HG03060 (cell line): Measurements from ENCODE around the gene SYNGR1.

ENCODE experiments used
- ATAC-seq: cut with Tn5 transposase; IDR thresholded peaks from one replicate; pipeline ENCODE4 v1.9.1; 2021; ENCODE audit warnings: low read depth, moderate number of reproducible peaks; ENCODE audit not compliant: unreplicated experiment

SYNGR1 gene

DNA sequence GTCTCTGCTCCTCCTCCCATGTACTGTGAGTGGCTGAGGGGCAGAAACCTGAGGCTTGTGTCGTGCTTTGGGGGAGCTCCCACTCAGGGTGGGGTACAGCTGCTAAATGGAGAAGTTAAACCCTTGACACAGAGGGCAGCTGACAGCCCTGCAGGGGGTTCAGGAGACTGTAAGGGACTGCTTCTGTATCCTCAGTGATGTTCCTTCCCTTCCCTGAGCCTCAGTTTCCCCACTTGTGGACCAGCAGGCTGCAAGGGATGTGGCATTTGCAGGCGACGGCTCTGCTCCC, 15.6 kb downstream of the SYNGR1 start:
- no peak for ATAC-seq

DNA sequence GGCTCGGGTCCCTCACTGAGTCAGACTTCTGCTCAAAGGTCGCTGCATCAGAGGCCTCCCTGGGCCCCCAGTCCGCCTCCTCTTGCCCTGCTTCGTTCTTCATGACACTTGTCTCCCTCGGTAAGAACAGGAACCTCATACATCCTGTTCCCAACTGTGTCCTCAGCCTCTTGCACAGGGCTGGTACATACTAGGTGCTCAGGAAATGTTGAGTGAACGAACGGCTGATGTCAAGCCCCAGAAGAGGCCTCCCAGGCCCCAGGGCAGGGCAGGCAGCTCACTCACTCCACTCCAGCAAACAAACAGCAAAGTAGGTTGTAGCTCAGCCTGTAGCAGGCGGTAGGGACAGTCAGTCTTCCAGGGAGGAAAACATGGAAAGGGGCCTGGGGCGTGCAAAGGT, 17.2 kb downstream of the SYNGR1 start:
- ATAC-seq, result no peak

DNA sequence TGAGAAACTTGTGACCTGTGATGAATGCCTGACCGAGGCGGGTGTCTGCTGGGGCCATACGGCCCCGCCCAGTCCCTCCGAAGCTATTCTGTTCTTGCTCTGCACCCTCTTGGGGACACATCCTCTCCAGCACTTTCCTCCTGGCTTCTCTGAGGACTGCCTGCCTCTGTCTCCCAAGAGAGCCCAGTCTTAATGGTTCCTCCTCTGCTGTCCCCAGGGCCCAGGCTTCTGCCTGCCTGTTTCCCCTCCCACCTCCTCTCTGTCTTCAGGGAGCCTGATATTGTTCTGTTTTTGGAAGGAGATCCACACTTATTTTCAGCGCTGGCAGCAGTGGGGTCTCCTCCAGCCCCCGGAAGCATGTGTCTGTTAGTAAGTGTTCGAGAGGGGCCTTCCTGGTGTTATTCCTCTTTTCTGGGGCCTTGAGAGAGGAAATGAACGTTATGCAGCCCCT, 18.7 kb downstream of the SYNGR1 start:
- ATAC-seq, result no peak

DNA sequence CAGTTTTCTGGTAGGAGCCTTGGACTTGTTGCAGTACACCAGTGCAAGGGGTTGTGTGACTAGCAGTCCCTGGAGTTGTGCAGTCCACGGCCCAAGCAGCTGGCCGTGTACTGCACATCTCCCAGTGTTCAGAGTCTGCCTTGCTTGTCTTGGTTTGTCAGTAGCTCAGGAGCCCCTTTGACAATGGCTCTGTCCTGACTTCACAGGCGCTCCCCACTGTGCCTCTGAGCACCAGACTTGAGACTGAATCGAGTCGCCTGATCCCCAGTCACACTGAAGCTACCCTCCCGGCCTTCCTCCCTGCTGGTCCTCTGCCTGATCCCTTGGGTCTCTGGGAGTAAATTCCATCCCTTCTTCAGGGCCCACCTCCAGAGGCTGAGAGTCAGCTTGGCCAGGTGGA, 19.4 kb downstream of the SYNGR1 start:
- ATAC-seq, result no peak

DNA sequence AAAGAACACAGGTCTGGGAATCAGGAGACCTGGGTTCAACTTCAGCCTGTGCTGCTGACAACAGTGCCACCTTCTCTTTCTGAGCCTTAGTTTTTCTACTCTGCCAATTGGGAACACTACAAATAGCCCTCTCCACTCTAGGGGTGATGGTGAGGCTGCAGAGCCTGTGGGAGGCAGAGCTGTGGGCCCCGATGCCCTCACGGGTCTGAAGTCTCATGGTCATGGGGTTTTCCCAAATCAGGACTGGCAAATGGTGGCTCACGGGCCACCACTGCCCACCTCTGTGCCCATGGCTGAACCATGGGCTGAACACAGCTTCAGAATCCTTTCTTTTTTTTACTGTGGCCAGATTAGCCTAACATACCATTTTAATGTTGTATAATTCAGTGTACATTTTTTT, 19.8 kb downstream of the SYNGR1 start:
- no peak for ATAC-seq

DNA sequence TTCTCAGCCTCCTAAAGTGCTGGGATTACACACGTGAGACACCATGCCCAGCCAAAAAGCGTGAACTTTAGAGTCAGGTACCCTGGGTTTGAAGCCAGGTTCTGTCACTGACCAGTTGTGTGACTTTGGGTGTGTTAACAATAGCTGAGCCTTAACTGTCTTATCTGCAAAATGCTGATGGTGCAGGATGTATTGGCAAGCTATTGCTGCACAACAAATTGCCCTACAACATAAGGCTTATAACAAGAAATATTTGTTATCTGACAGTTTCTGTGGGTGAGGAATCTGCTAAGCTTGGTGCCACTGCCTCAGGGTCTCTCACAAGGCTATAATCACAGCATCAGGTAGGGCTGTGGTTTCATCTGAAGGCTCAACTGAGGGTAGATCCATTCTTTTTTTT, 21.9 kb downstream of the SYNGR1 start:
- no peak for ATAC-seq

DNA sequence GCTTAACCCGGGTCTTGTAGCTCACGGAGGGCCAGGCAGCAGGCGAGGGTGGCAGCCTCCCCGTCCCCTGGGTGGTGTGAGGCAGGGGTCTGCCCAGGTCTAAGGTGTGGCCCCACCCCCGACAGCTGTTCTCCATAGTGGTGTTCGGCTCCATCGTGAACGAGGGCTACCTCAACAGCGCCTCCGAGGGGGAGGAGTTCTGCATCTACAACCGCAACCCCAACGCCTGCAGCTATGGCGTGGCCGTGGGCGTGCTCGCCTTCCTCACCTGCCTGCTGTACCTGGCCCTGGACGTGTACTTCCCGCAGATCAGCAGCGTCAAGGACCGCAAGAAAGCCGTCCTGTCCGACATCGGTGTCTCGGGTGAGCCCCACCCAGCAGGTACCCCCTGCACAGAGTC, 24.4 kb downstream of the SYNGR1 start:
- ATAC-seq, result no peak

DNA sequence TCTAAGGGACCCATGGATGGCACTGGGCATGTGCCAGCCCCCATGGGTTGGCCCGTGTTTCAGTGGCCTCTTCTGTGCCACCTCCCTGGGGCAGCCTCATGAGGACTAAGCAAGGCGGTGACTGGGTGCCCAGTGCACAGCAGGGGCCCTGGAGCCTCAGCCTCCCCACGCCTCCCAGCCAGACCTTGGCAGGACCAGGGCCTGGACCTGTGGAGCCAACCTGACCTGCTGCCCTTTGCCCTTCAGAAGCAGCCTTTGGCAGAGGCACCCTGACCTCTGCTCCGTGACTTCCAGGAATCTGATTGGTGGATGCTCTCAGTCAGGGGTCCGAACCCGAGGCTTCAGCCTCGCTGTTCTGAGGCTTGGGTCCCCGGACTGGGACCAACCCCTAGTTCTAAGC, 25.0 kb downstream of the SYNGR1 start:
- no peak for ATAC-seq

DNA sequence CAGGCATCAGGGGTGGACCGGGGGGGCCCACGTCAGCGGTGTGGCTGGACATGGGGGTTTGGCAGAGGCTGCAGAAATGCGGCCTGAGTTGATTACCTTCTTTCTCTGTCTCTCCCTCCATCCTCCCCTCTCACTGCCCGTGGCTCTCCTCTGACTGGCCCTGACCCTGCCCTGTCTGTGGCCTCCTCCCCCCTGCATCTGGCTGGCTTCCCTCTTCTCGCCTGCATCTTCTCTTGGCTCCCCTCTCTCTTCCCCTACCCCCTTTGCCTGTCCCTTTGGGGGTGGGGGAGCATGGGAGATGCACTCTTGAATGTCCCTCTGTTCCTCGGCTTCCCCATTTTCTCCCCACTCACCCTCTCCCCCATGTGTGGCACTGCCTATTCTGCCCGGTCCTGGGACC, 25.9 kb downstream of the SYNGR1 start:
- no peak for ATAC-seq

DNA sequence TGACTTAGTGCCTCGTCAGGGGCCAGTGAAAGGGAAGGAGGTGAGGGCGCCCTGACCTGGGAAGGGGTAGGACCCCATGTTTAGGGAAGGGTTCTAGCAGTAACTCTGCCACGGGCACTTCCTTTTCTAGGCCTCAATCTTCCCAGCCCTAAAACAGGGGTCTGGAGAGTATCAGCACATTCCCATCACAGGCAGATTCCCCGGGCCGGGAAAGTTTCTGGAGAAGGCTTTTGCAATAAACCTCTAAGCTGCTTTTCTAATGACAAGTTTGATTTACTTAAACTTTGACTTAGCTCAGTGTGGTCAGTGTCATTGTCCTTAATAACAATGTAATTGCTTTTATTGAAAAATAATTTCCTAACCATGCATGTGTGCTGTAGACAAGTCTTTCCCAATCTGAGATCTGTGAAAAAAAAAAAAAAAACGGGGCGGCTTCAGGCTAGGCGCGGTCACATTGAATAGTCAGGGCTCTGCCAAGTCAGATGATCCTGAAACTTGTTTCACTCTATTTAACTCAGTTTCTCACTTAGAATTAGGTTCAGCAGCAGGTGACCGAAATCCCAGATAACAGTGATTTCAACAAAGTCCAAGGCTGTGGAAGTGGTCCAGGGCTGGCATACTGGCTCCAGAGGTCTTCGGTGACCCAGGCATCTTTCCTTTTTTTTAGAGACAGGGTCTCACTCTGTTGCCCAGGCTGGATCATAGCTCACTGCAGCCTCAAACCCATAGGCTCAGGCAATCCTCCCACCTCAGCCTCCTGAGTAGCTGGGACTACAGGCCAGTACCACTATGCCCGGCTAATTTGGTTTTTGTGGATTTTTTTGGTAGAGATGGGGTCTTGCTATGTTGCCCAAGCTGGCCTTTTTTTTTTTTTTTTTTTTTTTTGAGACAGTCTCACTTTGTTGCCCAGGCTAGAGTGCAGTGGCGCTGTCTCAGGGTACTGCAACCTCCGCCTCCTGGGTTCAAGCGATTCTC, 30.3 kb downstream of the SYNGR1 start:
- ATAC-seq, result no peak

DNA sequence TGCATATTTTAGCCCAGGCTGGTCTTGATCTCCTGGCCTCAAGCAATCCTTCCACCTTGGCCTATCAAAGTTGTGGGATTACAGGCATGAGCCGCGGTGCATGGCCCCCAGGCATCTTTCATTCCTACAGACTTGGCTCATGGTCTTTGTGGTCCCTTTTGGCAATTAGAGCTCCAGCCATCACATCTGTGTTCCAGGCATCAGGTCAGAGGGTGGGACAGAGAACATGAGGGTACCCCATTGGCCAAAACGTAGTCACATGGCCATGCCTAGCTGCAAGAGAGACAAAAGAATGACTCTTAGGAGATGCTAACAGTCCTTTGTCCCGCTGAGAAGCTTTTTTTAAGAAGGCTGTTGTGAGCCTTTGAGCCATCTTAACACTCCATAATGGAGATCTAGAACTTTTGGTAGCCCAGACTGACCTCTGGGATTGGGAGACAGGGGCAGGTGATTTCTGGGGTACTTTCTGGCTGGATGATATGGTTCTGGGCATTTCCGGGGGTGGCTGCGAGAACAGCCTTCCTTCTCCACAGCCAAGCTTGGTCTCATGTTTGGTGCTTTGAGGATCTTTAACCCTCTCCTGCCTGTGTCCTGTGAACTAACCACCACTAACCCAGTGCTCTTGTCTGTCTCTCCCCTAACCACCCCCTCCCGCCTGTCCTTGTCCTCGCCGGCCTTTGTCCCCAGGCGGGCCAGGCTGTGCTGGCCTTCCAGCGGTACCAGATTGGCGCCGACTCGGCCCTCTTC, 31.4 kb downstream of the SYNGR1 start:
- ATAC-seq, result no peak

DNA sequence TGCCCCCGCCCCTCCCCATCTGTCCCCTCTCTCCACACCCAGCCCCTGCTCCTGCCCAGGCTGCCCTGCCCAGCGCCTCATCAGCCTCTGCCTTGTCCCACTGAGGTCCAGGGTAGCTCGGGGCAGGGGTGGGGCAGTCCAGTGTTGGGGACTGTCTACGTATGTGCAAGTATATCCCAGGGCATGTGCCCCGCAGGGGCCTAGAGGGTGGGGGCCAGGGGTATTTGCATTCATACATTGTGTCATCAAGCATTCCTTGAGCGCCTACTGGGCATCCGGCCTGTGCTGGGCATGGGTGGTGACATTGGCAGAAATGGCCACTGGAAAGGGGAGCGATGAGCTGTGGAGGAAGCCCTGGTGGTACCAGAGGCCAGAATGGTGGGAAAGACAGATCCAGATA, 32.1 kb downstream of the SYNGR1 start:
- no peak for ATAC-seq

DNA sequence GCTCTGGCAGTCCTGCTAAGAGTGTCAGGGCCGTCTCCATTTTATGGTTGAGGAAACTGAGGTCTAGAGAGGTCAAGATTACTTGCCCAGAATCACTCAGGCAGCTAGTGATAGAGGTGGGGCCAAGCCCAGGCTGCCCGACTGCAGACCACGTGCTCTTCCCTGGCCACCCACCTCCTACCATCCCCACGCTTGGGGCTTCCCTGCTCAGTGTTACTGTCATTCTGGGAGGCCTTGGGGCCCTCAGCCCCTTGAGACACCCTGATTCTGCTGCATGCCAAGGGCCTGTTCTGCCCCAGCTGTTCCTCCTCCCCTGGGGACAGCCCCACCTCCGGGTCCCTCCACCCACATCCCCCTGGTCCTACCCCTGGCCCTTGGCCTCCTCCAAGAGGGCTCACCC, 32.6 kb downstream of the SYNGR1 start:
- no peak for ATAC-seq

DNA sequence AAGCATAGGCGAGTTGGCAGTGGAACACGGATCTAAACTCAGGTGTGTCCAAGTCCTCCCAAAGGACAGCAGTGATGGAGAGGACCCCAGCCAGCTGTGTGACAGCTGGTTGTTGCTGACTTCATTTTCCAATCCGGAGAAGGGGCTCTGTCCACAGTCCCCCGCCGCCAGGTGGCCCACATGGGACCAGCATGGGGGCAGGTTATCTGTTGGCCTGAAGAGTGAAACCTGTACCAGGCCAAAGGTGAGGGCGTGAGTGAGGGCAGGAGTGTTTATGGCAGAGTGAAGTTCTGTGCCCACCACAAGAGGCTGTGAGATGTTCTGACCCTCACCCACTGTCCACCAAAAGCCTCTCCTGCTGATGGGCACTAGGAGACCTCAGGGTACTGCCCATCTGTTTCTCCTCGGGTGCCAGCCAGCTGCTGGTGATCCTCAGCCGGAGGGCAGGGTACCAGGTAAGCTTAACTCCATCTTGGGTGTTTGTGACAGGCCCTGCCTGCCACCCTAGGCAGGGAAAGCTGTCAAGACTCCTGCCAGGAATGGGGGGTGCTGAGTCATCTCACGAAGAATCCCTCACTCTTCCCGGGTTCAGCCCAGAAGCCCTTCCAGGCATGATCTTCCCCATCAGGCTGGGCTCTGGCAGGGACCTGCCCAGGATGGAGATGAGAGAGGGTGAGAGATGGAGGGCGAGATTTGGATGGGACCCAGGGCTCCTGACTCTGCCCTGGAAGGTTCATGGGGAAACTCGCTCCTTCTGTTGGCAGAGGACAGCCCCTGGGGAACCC, 34.2 kb downstream of the SYNGR1 start:
- no peak for ATAC-seq

DNA sequence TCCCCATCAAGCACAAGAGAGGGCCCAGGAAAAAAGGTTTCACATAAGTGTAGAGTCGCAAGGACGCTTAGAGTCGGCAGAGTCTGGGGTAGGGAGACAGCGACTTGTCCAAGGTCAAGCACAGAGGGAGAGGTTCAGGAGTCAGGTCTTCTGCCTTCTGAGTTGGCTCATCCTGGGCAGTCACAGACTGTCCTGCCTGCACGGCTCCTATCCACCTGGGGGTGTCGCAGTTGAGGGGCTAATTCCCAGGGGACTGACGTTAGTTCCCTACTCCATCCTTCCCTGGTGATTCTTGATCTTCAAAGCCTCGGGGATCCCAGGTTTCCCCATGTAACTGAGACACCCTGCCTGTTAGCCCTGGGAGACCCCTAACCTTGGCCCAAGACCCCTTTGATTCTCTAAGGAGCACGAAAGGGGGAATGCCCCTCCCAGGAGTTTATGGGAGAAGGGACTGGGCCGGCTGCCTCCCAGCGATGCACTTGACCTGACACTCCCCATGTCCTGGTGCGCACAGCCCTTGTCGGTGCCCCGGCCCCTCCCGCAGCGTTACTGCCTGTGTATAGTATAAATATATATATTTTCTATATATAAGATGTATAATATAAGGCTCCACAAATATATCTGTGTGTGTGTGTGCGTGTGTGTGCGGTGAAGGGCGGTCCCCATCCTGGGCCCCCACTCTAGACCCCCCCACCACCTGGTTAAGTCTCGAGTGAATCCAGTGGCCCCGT, 35.1 kb downstream of the SYNGR1 start:
- no peak for ATAC-seq

DNA sequence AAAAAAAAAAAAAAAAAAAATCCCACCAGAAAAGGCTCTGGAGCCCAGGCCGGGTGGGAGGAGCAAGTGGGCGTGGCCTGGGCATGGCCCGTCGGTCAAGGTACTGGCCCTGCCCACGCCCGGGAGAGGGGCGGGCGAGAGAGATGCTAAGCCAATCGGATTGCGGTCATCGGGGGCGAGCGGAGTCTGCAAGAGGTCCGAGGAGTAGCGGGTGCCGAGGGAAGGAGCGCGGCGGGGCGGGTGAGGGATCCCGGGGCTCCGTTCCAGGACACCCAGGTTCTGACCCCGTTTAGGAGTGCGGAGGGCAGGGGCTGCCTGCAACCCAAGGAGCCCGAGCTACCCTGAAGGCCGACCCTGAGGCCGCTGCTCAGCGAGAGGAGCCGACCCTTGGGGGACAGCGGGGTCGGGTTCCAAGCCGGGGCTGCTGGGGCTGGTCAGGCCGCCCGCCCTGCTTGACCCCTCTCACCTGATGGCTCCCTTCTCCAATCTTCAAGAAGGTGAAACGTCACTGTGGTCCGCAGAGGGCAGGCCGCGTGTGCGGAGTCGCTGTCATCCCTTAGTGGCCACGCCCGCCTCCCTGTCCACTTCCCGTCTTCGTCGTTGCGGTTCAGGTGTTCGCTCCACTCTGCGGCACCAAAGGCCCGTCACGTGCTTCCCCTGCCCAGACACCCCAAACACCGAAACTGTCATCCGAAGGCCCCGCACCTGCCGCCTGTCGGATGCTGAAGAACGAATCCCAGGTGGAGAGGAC, 38.6 kb downstream of the SYNGR1 start:
- ATAC-seq, result no peak

DNA sequence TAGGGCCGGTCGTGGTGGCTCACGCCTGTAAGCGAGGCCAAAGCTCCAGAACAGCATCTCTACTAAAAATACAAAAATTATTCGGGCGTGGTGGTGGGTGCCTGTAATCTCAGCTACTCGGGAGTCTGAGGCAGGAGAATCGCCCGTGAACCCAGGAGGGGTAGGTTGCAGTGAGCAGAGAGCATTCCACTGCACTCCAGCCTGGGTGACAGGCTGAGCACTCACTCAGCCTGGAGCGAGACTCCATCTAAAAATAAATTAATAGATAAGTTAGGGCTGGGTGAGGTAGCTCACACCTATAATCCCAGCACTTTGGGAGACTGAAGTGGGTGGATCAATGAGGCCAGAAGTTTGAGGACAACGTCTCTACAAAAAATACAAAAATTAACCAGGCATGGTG, 39.6 kb downstream of the SYNGR1 start:
- no peak for ATAC-seq

DNA sequence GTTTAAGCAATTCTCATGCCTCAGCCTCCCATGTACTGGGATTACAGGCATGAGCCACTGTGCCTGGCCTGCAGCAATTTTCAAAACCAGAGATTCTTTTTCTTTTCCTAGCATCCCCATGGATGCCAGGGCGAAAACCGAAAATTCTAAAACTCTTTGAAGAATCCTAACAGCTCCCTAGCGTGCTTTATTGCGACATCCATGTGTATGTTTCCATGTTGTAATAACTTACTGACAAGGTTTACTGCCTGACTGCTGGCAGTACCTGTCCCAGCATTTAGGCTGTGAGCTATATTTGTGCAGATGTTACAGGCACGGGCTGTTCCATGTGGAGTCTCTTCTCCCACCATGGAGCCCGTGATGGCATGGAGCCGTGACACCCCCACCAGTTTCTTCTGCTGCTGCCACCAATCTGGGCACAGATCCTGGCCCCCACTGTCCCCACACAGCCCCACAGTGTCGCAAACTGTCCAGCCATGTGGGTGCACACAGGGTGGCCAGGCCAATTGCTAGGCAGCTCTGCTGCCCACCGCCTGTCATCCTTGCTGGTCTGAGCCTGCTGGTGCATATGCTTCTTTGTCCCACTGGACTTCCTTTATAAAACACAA, 42.7 kb downstream of the SYNGR1 start:
- ATAC-seq, result no peak
